ENCODE results near the gene PRSS56. TPM values are rescaled to one million over a fixed set of nuclear protein-coding genes. Genes with fewer than 3 reads are reported as not detected.

PRSS56 gene
- polyA plus RNA-seq, 4 donors = 0.08 to 0.27 TPM; not detected in 2

DNA sequence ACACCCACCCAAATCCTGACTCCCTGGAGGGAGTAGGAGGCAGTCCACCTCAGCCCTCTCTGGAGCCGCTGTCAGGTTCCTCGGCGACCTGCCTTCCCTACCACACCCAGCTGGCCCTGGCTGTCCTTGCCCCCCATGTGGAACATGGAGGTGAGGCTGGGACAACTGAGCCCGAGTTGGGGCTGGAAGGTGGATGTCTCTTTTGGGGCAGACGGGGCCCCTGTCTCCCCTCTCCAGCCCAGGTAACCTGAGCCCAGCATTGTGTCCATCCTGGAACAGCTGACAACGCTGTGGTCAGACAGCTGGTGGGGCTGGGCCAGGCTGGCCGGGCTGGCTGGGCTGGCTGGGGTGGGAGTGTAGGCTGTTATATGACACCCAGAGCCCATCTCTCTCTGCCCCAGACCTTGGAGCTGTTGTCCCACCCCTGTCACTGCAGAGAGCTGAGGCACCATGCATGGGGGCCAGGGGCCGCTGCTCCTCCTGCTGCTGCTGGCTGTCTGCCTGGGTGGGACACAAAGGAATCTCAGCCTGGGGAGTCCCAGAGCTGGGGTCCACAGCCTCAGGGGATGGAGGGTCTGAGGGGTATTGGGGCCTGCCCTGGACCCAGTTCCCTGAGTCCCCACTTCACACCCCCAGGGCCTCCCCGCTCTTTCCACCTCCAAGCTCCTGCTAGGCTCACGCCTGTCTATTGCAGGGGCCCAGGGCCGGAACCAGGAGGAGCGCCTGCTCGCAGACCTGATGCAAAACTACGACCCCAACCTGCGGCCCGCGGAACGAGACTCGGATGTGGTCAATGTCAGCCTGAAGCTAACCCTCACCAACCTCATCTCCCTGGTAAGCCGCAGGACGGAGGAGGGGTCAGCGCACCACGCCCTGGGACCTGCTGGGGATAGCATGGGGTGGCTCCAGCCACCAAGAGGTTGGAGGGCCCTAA, 19.4 kb downstream of the PRSS56 start, which contains the start of gene CHRNG:
TSS of gene CHRNG (plus strand) at position 395 of the 934 bp plus-strand sequence. CDS start at position 451, 56 bp downstream.
- DNase-seq (ENCODE audit: low read depth in 4 of 4, low spot score in 2 of 4) = no peak

DNA sequence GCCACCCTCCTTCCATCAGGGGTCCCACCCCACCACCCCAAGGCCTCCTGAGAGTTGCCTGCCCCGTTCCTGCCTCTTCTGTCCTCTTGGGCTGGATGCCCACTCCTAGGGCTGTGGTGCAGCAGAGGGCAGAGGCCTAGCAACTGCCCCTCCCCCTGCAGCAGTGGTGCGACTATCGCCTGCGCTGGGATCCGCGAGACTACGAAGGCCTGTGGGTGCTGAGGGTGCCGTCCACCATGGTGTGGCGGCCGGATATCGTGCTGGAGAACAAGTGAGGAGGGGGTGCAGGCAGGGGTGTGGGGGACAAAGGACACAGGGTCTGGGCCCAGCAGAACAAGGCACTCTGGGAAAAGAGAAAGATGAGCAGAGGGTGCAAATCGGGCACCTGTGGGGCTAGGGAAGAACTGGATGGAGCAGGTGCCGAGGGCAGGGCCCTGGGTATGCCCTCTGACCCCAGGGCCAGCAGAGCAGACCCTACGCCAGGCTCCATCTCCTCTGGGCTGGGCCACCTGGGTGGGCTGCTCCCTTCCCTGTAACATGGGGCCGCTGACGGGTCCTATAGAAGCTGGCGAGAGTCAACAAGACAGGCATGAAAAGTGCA, 20.4 kb downstream of the PRSS56 start:
- DNase-seq (ENCODE audit: low read depth in 4 of 4, low spot score in 2 of 4) = no peak

DNA sequence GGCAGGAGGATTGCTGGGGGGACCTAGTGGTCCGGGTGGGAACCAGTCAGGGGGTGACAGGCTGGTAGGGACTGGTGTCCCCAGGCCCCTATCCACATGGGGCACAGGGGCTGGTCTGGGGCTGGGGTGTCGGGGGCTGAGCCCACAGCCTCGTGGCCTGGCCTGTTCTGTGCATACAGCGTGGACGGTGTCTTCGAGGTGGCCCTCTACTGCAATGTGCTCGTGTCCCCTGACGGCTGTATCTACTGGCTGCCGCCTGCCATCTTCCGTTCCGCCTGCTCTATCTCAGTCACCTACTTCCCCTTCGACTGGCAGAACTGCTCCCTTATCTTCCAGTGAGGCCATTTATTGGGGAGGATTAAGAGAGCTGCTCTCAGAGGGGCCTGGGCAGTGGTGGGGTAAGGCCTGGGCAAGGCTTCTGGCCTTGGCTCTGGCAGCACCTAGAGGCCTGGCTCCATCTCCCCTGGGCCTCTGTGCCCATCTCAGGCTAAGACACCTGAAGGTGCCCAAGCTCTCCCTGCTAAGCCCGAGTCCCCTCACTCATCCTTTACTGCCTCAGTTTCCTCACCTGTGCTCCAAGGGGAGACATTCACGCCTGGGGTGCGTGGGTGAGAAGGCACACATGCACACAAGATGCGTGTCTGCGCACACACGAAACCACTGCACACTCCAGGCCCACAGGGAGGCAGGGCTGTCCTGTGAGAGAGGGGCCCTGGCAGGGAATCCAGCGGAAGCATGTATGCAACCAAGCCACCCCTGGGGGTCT, 21.2 kb downstream of the PRSS56 start:
- DNase-seq (ENCODE audit: low read depth in 4 of 4, low spot score in 2 of 4) = no peak

DNA sequence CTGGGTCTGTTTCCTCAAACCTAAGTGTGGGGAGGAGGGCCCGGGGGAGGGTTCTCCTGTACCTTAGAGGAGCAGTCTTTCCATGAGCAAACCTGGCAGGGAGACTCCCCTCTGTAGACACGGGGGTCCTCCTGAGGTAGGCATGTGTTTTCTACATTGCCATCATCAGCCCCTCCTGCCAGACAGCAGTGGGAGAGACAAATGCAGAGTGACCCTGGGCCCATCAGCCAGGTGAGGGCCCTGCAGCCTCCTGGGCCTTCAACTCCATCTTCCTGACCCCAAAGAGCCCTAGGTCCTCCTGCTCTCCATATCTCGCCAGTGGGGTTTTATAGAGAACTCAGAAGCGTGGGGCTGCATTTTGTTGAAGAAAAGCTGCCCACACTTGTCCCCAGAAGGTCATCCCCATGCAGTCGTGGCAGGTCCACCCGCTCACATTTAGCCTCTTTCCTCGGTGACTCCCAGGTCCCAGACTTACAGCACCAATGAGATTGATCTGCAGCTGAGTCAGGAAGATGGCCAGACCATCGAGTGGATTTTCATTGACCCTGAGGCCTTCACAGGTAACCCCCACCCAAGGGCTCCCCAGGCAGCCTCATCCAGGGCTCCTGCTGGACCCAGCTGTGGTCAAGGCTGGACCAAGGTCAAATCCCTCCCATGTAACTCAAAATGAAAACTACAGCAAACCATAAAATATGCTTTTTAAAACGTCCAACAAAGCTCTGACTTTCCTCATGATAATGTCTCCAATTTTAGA, 21.9 kb downstream of the PRSS56 start:
- DNase-seq (ENCODE audit: low read depth in 4 of 4, low spot score in 2 of 4) = no peak

DNA sequence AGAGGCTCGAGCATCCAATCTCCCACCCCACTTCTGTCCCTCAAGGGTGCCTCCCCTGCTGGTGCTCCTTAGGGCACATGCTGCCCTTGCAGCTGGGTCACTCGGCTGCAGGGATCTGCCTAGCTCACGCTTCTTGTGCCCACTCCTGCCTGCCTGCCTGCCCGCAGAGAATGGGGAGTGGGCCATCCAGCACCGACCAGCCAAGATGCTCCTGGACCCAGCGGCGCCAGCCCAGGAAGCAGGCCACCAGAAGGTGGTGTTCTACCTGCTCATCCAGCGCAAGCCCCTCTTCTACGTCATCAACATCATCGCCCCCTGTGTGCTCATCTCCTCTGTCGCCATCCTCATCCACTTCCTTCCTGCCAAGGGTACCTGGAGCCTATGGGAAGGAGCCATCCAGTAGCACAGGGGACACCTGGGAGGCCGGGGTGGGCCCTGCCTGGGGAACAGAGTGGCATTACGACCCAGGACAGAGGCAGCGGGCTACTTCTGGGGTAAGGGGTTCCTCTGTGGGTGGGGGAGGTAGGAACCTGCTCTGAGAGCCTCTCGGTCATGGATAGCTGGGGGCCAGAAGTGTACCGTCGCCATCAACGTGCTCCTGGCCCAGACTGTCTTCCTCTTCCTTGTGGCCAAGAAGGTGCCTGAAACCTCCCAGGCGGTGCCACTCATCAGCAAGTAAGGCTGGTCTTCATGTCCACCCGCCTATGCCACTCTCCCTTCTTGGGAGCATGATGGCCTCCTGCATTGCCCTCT, 22.7 kb downstream of the PRSS56 start:
- no peak for DNase-seq (ENCODE audit: low read depth in 4 of 4, low spot score in 2 of 4)

DNA sequence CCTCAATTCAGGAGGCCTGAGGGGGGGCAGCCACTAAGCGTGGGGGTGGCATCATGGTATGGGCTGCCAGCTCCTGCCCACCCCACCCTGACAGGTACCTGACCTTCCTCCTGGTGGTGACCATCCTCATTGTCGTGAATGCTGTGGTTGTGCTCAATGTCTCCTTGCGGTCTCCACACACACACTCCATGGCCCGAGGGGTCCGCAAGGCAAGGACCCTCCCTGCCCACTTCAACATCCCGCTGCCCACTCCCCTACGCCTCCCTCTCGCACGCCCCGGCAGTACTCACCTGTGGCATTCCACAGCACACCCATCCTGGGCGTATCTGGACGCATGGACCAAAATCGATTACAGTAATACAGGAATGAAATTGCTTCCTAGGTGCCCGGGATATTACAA, 23.3 kb downstream of the PRSS56 start:
- DNase-seq (ENCODE audit: low read depth in 4 of 4, low spot score in 2 of 4) = no peak

DNA sequence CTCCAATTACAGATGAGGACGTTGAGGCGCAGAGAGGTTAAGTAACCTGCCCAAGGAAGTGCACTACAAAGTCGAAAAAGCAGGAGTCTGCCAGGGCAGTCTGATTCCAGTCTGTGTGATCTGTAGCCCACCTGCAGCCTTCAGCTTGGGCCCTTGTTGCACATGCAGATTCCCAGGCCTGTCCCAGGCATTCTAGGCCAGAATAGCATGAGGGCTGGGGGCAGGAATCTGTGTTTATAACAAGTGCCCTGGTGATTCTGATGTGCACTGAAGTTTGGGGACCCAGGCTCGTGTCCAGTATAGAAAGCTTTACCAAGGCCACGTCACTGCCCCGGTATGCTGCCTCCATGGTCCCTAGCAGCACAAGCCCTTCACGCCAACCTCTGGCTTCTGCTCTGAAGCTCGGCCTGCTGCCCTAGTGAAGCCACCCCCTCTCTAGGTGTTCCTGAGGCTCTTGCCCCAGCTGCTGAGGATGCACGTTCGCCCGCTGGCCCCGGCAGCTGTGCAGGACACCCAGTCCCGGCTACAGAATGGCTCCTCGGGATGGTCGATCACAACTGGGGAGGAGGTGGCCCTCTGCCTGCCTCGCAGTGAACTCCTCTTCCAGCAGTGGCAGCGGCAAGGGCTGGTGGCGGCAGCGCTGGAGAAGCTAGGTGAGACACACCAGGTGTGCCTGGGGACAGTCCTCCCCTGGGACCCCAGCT, 23.9 kb downstream of the PRSS56 start:
- no peak for DNase-seq (ENCODE audit: low read depth in 4 of 4, low spot score in 2 of 4)

DNA sequence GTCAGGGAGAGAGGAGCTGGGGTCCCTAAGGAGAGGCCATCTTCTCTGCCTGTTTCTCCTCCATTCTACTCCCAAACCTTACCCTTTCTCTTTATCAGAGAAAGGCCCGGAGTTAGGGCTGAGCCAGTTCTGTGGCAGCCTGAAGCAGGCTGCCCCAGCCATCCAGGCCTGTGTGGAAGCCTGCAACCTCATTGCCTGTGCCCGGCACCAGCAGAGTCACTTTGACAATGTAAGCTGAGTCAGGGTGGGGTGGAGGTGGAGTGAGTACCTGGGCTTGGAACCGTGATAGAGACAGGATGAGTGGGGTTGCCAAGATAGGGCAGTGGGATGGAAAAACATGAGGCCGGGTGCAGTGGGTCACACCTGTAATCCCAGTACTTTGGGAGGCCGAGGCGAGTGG, 24.5 kb downstream of the PRSS56 start:
- DNase-seq (ENCODE audit: low read depth in 4 of 4, low spot score in 2 of 4) = no peak

DNA sequence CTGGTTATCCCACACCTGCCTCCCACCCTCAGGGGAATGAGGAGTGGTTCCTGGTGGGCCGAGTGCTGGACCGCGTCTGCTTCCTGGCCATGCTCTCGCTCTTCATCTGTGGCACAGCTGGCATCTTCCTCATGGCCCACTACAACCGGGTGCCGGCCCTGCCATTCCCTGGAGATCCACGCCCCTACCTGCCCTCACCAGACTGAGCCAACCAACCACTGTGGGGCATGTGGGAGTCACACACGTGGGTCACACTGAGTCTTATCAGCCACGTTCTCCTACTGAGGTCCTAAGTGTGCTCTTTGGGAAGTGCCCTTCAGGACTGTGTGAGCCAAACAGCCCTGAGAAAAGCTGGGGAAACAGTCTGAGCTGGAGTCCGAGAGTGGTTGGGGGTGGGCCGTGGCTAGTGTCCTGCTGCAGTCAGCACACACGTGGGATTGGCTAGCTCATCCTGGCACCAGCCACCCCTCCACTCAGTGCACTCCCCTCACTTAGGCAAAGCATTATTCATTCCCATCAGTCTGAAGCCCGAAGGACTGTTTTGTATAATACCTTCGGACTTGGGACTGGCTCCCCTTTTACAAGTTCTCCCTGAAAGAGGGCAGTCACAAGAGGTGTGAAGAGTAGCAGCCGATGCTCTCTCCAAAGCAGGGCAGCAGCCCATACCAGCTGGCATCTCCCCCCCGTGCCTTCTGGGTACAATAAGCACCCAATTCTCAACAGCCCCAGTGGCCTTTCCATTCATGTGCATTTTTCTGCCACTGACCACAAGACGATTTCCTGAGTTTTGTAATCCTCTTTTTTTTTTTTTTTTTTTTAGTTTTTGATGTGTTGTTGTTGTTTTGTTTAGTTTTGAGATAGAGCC, 25.6 kb downstream of the PRSS56 start:
- no peak for DNase-seq (ENCODE audit: low read depth in 4 of 4, low spot score in 2 of 4)

DNA sequence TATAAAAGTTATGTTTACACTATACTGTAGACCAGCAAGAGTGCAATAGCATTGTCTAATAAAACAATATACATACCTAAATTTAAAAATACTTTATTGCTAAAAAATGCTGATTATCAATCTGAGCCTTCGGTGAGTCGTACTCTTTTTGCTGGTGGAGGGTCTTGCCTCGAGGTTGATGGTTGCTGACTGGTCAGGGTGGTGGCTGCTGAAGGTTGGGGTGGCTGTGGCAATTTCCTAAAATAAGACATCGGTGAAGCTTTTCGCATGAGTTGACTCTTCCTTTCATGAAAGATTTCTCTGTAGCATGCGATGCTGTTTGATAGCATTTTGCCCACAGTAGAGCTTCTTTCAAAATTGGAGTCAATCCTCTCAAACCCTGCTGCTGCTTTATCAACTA, 27.8 kb downstream of the PRSS56 start:
- no peak for DNase-seq (ENCODE audit: low read depth in 4 of 4, low spot score in 2 of 4)

DNA sequence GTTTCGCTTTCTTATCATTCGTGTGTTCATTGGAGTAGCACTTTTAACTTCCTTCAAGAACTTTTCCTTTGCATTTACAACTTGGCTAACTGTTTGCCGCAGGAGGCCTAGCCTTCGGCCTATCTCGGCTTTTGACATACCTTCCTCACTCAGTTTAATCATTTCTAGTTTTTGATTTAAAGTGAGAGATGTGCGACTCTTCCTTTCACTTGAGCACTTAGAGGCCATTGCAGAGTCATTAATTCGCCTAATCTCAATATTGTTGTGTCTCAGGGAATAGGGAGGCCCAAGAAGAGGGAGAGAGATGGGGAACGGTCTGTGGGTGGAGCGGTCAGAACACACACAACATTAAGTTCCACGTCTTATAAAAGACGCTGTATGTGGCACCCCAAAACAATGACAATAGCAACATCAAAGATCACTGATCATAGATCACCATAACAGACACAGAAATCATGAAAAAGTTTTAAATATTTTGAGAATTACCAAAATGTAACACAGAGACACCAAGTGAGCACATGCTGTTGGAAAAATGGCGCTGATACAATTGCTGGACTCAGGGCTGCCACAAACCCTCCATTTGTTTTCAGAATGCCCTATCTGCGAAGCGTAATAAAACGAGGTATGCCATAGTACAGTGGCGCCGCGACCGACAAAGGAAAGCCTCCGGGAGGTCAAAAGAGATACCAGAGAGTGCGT, 29.6 kb downstream of the PRSS56 start:
- peak in 1 of 4 donors; percentile 64 for DNase-seq (ENCODE audit: low read depth in 4 of 4, low spot score in 2 of 4)

DNA sequence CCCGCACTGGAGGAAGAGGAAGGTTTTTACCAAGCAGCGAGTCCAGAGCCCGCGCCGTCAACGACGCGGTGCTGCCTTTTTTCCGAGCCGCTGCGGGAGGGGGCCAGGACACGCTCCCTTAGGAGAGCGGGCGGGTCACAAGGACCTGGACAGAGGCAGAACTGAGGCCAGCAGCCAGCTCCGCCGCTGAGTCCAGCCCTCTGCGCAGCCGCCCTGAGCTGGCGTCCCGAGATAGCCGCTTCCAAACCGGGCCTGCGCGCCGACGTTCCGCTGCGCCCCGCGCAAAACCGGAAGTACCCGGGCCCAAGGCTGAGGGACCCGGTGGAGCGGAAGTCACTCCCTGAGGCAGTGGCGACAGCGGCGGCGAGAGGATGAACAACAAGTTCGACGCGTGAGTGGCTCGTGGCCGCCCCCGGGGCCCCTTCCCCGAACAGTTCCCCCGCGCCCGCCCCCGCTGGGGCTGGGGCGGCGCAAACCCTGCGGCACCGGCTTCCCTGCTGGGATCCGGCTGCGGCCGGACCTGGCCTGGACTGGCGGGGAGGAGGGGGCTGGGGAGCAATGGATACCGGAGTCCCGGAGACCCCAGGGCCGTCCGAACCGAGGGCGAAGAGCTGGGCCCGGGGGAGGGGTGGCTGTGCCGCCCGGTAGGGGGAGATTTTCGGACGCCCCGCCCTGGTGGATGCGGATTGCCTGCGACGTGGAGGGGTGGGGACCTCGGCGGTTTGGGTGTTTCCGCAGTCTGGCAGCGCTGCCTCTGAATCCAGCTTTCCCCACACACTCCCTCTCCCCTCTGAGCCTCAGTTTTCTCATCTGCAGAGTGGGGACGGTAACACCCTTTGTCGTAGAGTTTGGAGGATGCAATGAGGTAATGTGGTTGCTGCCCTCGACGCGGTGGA, 30.4 kb downstream of the PRSS56 start, which contains the start of the genes EIF4E2 and TIGD1:
TSS of gene EIF4E2 (plus strand) at position 336 of the 896 bp plus-strand sequence. CDS start at position 372, 36 bp downstream.
TSS of gene TIGD1 (minus strand) at position 204 of the 896 bp plus-strand sequence. CDS start 675 bp downstream, outside the sequence.
- peak; percentile 80 to 91 (median 86) for DNase-seq (ENCODE audit: low read depth in 4 of 4, low spot score in 2 of 4)

DNA sequence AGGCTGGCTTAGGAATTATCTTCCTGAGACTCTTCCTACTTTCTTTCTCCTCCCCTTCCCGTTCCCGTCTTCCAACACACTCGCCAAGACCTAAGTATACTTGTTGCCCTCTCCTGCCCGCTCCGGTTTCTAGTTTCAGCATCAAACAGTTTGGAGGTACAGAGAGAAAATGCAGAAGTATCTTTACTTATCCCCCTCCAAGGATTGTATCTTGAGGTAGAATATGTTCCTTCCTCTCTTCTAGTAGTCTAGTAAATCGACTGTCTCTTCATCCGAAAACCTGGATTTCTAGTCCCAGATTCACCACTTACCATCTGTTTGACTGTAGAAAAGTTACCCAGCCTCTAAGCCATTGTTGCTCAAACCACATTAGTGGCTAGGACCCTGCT, 31.1 kb downstream of the PRSS56 start:
- DNase-seq (ENCODE audit: low read depth in 4 of 4, low spot score in 2 of 4) = peak in 1 of 4 donors; percentile 52

DNA sequence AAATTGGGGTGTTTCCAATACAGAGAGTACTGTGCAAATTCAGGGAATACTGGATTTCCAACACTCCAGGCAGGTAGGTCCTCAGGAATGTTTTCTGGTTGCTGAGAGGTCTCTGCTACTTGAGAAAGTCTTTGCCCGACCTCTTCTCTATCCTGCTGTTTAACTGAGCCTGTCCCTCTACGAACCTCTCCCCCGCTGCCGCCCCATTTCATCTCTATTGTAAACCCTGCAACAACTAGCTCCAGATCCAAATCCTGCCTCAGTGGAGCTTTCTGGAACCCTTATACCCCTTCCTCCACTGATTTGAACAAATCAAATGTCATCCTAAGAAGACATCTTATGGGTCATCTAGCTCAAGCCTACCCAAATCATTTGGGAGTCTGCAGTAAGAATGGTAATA, 31.6 kb downstream of the PRSS56 start:
- no peak for DNase-seq (ENCODE audit: low read depth in 4 of 4, low spot score in 2 of 4)

DNA sequence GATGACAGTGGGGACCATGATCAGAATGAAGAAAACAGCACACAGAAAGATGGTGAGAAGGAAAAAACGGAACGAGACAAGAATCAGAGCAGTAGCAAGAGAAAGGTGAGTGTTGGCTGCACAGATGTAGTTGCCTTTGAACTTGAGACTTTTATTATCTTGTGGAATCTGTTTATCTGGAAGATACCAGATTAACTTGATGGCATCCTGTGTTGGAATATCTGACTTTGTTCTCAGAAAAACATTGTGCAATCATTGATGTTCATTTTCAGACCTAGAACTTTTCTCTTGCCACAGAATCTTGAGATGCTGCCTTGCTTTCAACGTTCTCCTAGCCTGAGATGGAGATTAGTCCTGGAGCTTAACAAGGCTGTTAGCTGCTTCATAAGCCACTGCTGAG, 36.2 kb downstream of the PRSS56 start:
- no peak for DNase-seq (ENCODE audit: low read depth in 4 of 4, low spot score in 2 of 4)

DNA sequence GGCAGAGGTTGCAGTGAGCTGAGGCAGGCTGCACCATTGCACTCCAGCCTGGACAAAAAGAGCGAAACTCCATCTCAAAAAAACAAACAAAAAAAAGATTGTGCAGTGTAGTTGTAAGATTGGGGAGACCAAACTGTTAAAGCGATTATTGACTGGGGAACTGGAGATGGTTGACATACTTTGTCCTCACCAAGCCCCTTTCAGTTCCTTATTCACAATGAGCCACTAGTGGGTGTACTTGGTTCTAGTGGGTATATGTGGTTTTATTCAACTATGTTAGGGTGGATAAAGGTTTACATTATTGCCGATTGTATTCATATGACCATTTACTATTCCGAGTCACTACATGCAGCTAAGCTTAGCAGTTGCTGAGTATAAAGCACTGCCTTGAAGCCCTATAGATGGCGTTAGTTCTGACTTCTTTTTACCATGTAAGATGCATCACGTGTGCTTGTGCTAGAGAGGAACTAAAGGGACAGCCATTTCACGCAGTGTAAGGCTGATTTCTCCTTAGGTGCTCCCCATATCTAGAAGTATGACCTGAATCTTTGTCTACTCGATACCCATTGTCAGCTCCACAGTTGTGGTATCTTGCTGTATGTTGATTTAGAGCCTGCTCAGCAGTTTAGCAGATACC, 42.4 kb downstream of the PRSS56 start:
- no peak for DNase-seq (ENCODE audit: low read depth in 4 of 4, low spot score in 2 of 4)
